Umbilical cord (tissue), 1 donor: Measurements from ENCODE around the gene SERPINE1. TPM values are rescaled to one million over a fixed set of nuclear protein-coding genes. Genes with fewer than 3 reads are reported as not detected.

Experiments used
- total RNA-seq: library from RNA; depleted of rRNA; stranded (reverse); fragments of >200 nt; gene quantifications from one replicate; pipeline ENCODE4 v1.2.3, GENCODE V29; 2014; ENCODE audit warnings: low replicate concordance; ENCODE audit not compliant: insufficient read depth

SERPINE1 gene
- total RNA-seq, 1 donor from 2014 or later: 152 TPM

Other genes with a start within 250 kb of the SERPINE1 start
- gene UFSP1, start 237.4 kb upstream of the SERPINE1 start, total RNA-seq: 3.1 TPM
- not detected for gene ACHE, start 231.2 kb upstream of the SERPINE1 start, total RNA-seq
- 2.2 TPM for gene MUC3A, start 177.6 kb upstream of the SERPINE1 start, total RNA-seq
- gene MUC12, start 157.5 kb upstream of the SERPINE1 start, total RNA-seq: 2.9 TPM
- gene MUC17, start 107.0 kb upstream of the SERPINE1 start, total RNA-seq: 1.7 TPM
- 22.4 TPM for gene TRIM56, start 41.6 kb upstream of the SERPINE1 start, total RNA-seq
- 43.6 TPM for gene AP1S1, start 27.4 kb downstream of the SERPINE1 start, total RNA-seq
- gene VGF, start 38.5 kb downstream of the SERPINE1 start, total RNA-seq: not detected
- gene NAT16, start 53.2 kb downstream of the SERPINE1 start, total RNA-seq: 1.2 TPM
- gene MOGAT3, start 73.9 kb downstream of the SERPINE1 start, total RNA-seq: 3.9 TPM
- gene PLOD3, start 90.5 kb downstream of the SERPINE1 start, total RNA-seq: 32.7 TPM
- 56.3 TPM for gene ZNHIT1, start 91.1 kb downstream of the SERPINE1 start, total RNA-seq
- 7.5 TPM for gene CLDN15, start 110.7 kb downstream of the SERPINE1 start, total RNA-seq
- 179 TPM for gene FIS1, start 118.0 kb downstream of the SERPINE1 start, total RNA-seq
- 11.3 TPM for gene IFT22, start 194.7 kb downstream of the SERPINE1 start, total RNA-seq
- gene COL26A1, start 235.8 kb downstream of the SERPINE1 start, total RNA-seq: 1.4 TPM